NB4 (cell line): ENCODE data around the gene MTMR10.

Experiments used
- CTCF ChIP-seq: IDR thresholded peaks from one replicate; pipeline ENCODE4 v1.5.1; 2012; ENCODE audit warnings: low read depth, low read length
- MAX ChIP-seq: IDR thresholded peaks from 2 replicates; pipeline ENCODE4 v1.6.1; 2011; ENCODE audit warnings: low read depth, low read length
- MYC ChIP-seq: IDR thresholded peaks from 2 replicates; pipeline ENCODE4 v1.6.1; 2011; ENCODE audit warnings: low read depth, low read length
- POLR2A ChIP-seq: IDR thresholded peaks from 2 replicates; pipeline ENCODE4 v1.6.1; 2011; ENCODE audit warnings: mild to moderate bottlenecking; ENCODE audit not compliant: insufficient read length; ENCODE audit errors: extremely low read depth

- TF ChIP-seq CTCF (no peak), POLR2A (no peak), MAX (no peak), MYC (no peak)
Observed at GRCh38 chr15:30954674-30955073, 36.8 kb downstream of the MTMR10 start.
